ENCODE measurements around the gene TMCC2.

Gene TMCC2

DNA sequence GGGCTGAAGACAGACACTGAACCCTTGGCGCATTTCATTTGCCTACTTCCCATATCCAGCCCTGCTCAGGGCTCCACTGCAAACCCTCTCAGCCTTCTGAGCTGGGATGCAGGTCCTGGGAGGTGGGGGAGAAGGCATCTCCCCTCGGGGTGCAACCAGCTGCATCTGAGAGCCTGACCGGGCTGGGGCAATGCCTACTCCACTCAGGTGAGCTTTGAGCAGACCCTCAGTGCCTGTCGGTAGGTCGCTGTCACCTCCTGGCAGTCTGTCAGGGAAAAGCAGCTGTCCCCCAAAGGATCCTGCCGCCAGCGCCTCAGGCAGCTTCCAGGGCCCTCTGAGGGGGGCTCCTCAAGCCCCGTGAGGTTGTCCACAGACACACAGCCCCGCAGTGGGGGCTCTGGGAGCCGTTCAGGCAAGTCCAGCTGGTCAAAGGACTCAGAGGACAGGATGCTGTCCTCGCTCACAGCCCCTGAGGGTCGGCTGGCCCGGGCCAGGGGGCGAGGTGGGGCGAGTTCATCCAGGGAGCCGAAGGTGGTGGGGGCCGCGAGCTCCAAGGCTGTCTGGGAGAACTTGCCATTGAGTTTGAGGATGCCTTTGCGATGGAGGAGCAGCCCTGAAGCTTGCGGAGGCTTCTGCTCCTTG is 75.6 kb downstream of the TMCC2 start:
- no peak for DNase-seq (ENCODE audit: low spot score)

DNA sequence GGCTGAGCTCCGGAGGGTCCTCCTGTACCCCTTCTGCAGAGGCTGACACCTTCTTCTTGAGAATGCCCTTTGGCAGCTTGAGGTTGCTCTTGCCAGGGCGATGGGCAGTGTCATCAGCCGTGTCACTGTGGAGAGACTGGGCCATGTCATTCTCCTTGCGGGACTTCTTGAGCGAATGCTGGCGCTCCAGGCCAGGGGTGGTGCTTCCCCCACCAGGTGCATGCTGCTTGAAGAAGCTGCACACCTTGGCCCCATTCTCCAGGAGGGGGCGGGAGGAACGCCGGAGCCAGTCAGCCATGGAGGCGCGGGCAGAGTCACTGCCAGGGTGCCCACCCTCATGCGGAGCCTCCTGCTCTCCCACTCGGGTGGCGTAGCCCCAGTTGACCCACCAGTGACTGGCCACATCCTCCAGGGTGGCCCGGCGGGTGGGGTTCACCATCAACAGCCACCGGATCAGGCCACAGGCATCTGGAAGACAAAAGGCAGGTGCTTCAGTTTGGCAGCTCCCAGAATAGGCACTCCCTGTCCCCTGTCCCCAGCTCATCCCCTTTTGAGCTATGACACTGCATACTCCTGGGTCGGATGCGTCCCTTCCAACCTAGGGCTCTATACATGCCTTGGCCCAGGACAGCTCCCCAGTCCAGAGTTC is 76.4 kb downstream of the TMCC2 start:
- DNase-seq (ENCODE audit: low spot score): no peak

DNA sequence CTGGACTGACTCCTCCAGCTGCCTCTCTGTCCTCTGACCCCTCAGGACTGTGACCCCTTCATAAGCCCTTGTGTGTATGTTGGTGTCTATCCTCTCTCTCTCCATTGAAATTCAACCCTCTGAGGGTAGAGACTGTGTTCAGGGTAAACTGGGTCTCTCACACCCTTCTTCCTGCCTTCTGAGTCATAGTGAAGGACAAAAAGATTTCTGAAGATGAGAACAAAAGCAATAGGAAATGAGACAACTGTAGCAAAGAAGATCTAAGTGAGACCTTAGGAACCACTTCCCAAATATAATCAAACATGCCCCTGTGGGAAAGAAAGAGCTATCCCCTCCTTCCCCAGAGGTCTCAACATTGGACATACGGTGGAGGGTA is 76.9 kb downstream of the TMCC2 start:
- no peak for DNase-seq (ENCODE audit: low spot score)

DNA sequence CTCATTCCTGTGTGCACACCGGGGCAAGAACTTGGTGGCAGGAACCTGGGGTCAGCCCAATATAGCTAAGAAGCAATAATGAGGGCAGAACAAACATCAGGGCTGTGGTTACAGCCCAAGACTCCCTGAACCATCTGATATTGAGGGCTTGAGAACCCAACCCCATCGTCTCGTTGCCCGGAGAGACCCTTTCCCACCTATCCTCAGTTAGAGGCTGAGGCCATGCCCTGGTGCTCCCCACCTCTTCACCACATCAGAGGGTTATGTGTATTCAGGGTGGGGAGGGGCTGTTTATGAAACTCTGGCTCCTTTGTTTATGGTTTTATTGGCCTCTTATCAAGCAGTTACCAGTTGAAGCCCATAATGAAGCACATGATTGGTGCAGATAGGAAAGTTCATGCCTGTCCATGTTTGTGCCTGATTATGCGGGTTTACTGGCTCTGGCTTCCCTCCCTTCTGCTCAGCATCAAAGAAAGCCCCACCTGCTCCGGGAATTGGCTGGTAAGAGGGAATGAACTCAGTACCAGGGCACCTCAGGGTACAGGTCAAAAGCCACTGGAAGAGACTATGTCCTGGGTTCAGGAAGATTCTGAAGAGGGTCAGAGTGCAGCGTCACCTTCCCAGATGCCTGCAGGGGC is 79.3 kb downstream of the TMCC2 start:
- no peak for DNase-seq (ENCODE audit: low spot score)

DNA sequence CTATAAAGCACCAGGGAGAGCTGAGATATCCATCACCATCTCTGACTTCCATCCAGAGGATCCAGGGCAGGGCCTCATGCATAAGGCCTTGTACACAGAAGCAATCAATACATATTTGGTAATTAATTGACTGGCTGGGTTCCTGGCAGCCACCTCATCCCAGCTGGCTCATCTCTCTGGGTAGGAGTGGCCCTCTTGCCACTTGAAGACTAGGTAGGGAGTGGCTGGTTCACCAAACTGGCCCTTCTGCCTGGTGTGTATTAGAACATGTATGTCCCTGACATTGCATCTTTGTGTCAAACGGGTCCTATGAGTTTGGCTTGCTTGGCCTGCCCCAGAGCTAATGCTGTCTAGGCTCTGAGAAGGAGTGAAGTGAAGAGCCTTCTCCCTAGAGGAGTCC is 82.0 kb downstream of the TMCC2 start:
- DNase-seq (ENCODE audit: low spot score): no peak

DNA sequence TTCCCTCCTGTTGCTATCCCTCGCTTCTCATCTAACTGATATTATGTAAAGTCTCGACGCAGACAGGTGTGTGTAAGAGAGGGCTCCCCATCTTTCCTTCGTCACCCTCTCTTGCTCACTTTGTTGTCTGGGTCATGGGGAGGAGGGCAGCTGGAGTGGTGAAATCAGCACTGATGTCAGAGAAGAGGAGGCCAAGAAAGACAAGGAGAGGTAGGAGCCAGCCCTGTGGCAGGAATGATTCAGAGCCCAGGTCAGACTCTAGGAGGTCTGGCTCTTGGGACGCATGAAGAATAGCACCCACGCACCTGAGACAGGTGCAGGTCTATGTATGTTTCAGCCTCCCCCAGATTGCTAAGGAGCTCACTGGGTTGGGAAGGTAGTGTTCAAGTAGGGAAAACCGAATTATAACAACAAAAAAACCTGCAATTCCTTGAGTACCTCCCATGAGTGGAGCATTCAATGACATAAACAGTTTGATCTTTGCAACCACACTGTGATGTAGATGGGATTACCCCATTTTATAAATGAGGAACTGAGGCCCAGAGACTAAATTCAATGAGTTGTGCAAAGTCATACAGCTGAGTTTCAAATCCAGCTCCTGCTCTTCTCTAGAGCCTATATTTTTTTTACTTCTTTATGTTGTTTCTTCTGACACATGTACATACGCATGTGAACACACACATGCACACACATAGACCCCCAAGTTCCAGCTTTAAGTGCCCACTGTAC is 83.4 kb downstream of the TMCC2 start:
- no peak for DNase-seq (ENCODE audit: low spot score)

DNA sequence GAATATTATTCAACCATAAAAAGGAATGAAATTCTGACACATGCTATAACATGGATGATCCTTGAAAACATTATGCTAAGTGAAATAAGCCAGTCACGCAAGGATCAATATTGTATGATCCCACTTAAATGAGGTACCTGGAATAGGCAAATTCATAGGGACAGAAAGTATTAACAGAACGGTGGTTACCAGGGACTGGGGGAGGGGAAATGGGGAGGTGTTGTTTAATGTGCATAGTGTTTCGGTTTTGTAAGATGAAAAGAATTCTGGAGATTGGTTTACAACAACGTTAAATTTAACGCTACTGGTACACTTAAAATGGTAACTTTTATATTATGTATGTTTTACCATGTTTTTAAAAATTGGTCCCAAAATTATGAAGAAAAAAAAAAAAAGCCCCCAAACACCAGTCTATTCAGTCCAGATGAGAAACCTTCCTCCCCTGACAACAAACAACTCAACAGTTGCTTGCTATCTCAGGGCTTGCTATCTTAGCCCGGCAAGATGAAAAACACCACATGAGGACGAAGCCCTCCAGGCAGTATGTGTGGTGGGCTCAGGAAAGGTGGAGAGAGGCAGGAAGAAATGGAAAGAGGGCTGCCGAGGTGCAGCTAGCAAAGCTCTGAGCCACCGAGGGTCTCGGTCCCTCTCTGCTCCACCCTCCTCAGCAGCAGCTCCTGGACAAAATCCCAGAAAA is 85.3 kb downstream of the TMCC2 start:
- no peak for DNase-seq (ENCODE audit: low spot score)

DNA sequence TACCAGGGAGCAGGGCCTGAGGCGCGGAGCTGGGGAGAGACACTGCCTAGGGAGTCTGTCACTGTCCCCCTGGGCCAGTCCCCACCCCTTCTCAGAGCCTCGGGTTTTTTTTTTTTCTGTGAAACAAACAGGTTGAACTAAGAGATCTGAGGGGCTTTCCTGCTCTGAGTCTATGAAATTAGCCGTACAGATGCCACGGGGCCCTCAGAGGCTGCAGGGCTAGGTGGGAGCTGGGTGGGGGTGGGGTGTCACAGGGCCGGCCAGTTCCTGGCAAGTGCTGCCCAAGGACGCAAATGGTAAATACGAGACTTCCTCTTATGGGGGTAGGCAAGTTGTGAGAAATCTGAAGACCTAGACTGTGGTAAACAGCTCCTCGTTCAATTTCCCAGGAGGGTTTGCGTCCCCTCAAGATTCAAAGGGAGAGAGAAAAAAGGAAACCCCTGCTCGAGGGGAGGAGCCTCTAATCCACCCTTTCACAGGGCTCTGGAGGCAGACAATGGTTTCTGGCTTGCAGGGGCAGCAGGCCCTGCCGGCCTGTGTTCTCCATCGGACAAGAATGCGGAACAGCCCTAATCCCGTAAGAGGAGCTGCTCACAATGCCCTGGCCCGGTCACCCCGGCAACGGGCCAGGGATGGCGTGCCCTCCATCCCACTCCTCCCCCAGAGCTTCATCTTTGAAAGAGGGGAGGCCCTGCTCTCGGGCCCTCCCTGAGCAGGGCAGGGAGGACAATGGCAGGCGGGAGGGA is 86.0 kb downstream of the TMCC2 start:
- DNase-seq (ENCODE audit: low spot score): peak; percentile 70

DNA sequence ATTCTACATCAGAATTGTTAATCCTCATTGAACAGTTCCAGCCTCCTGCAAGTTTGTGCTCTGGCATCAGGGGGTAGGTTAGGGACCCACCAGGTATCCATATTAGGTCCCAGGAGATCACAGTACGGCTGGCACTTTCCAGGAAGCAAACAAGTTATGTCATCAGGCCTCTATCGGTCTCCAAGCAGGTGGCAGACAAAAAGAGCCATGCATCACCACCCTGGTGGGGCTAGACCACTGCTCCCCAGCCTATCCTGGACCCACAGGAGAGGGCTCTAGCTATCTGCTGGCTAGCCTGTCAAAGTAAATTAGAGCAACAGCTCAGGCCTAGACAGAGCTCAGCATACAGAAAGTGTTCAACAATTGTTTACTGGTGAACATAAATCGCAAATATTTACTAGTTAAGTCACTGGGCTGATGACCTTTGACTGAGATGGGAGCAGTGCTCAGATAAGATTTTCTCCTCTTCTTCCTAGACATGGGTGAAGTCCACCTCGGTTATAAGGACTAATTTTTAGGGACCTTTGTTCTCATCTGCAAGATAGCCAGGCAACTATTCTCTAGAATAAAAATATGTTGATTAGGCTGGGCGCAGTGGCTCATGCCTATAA is 87.4 kb downstream of the TMCC2 start:
- DNase-seq (ENCODE audit: low spot score): no peak

DNA sequence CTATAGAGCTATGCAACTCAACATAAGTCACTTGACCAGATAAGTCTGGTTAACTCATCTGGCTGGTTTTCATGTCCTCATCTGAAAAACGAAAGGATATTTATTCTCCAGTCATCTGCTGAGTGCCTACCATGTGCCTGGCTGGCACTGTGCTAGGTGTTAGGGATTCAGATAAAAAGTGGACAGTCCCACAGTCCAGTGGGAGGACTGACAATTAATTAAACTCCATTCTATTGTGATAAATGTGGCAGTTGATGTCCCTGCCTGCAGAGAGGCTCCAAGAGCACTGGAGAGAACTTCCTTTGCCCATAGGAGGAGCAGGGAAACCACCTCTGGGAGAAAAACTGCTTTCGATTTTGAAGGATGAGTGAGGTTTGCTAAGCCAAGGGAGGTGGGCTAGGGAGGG is 88.4 kb downstream of the TMCC2 start:
- no peak for DNase-seq (ENCODE audit: low spot score)

DNA sequence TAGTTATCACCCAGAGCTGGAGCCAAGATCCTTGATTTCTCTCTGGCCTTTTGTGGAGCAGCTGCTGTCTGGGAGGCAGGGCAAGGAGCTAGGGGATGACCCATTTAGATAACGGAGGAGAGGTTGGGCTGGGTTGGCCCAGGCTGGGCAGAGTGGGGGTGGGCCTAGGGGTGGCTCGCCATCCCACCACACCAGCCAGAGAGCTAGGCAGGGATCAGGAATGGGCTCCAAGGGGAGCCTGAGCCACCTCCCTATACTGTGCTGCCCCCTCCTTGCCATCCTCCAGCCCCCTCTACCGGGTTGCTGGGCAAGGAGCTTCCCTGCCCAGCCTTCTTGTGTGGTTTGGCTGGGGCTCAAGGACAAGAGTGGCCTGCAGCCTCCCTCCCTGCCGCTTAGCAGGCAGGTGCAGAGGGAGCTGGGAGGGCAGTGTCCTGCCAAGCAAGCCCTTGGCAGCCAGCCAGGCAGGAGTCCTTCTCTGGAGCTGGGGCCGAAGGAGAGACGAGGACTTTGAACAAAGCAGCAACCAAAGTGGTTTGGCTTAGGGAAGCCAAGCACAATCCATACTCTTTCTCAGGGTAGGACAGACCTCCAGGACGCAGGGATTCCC is 89.7 kb downstream of the TMCC2 start:
- no peak for DNase-seq (ENCODE audit: low spot score)

DNA sequence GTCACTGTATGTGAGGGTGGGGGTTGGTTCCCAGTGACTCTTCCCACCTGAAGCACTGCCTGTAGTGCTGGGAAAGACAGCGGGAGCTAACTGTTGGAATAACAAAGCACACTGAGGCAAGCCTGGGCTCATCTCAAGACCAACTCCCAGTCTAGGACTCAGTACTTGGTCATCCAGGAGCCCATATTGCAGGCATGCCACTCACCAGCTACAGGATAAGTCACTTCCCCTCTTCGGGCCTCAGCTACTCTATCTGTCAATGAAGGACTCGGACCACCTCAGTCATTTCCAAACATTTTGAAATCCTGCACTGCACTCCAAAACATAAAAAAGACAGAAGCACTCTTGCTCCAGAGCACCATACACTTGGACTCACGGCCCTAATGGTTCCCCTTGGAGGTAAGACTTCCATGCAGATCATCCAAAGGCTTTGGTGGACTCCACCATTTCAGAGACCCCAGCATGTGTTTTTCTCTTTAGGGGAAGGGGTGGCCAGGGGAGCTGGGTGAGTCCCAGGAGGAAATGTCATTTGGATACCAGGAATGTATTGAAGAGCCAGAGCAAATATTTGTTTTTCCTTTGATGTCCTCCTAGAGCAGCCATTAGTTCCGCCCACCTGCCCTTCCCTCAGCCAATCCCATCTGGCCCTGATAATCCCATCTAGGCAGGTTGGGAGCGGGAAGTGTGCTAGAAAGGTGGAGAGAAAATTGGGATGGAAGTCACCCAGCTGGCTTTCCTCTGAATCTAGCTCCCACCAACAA is 90.7 kb downstream of the TMCC2 start:
- DNase-seq (ENCODE audit: low spot score): no peak

DNA sequence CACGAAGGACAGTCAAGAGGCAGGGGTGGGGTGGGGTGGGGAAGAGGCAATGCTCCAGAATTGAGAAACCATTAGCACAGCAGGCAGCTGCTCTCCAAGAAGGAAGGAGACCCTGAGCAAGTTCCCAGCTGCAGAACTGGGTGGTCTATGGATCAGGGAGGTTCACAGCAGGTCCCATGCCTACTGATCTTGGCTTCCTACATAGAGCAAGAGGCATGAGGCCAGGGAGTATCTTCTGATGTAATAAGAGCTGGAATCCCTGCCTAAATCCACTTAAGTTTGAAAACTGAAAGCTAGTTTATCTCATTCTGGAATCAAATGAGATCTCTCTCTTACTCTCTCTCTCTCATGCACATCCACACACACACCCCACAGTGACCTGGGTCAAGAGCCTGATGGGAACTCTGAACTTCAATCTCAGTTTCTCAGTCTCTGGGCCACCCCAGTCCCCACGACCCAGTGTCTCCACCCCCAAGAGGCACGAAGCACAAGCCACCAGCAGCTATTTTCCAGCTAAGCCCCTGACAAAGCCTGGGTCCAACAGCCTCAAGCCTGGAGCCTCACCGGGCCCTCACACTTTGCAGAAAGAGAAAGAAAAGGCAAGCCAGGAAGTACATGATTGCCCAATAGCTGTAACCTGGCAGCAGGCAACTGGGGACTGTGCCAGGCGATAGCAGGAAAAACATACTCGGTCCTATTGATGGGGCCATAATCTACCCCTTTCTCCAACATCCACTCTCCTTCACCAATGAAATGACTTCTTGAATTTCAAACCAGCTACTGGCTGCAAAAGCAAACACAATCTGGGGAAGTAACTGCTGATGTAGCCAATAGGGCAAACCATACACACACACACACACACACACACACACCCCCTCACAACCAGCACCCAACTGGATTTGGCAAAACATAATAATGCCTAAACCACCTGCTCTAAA is 91.6 kb downstream of the TMCC2 start:
- DNase-seq (ENCODE audit: low spot score): no peak

DNA sequence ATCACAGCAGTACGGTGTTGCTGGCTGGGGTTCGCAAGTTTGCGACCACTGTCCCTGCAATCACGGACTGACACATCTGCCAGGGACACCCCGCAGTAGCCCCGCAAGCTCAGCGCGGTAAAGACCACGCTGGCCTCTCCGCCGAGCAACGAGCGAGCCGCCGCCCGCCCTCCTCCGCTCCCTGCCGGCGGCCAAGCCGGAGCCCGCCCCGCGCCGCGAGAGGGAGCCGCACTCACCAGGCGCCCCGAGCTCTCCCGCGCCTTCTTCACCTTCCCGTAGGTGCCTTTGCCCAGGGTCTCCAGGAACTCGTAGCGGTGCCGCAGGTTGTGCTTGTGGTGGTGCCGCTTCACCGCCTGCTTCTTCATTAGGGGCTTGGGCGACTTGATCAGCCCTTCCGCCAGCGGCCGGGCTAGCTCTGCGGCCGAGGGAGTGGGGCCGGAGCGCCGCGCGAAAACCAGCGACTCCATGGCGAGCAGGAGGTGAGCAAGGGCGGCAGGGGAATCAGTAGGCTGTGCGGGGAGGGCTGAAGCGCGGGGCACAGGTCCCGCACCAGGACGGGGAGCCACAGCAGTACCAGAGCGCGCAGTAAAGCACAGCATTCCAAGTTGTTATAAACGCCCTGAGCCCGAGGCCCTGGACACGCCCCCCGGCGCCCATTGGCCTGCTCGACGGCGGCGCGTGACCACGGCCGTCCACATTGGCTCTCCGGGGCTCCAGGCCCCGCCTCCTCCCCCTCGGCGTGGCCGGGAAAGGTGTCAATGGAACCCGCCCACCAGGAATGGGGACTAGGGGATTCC is 93.6 kb downstream of the TMCC2 start, which contains the start of gene NUAK2:
Gene NUAK2 (minus strand): TSS at position 584 of the 797 bp plus-strand sequence. CDS start 117 bp downstream, at position 467.
- DNase-seq (ENCODE audit: low spot score): peak; percentile 88

DNA sequence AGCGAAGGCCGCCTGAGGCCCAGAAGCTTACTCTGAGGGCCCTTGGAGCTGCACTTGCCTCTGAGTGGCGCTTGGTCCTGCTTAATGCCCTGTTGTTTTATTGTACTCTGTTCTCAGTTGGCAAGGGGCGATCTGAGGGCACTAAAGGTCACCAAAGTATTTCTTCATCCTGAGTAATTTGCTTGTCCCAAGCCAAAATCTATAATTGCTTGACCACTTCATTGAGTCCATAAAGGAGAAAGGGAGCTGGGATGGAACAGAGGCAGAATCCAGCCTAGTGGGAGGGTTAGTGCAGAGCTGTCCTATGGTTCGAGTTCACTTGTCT is 94.2 kb downstream of the TMCC2 start:
- no peak for DNase-seq (ENCODE audit: low spot score)

Measured in left forelimb (tissue), 1 donor.